Activated CD8-positive, alpha-beta memory T cell treated with anti-CD3 and anti-CD28 coated beads for 36 hours (primary cell): ENCODE data around the gene PRKCA. TPM values are rescaled to one million over a fixed set of nuclear protein-coding genes. Genes with fewer than 3 reads are reported as not detected.

Experiments used
- CTCF ChIA-PET: fragments of 350-600 bp; sonication (Branson Sonifier 250); formaldehyde crosslinking; loops from one replicate; lab custom pipeline; 2021; ENCODE audit warnings: antibody characterized with exemption; lab: Charles Lee
- POLR2A ChIA-PET: fragments of 350-600 bp; sonication (Branson Sonifier 250); formaldehyde crosslinking; loops from one replicate; lab custom pipeline; 2021; ENCODE audit warnings: antibody characterized with exemption; lab: Charles Lee
- total RNA-seq, 2 experiments: library from RNA; stranded (reverse); gene quantifications; one replicate each; pipeline ENCODE4 v1.2.3, GENCODE V29; 2021

PRKCA gene
- total RNA-seq, 2 experiments from 2014 or later = 70.3 to 73.4 TPM

DNA sequence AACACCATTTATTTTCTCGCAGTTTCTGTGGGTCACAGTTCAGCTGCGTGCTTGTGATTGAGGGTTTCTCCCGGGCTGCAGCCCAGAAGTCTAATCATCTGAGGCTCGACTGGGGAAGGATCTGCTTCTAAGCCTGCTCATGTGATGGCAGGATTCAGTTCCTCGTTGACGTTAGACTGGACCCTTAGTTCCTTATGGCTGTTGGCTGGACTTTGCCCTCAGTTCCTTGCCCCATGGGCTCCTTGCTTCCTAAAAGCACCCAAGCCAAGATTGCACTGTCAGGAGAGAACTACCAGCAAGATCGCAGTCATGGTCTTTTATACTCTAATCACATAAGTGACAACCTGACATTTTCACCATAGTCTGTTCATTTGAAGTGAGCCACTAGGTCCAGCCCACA, 250.0 kb downstream of the PRKCA start:
- POLR2A ChIA-PET = no interaction called here

DNA sequence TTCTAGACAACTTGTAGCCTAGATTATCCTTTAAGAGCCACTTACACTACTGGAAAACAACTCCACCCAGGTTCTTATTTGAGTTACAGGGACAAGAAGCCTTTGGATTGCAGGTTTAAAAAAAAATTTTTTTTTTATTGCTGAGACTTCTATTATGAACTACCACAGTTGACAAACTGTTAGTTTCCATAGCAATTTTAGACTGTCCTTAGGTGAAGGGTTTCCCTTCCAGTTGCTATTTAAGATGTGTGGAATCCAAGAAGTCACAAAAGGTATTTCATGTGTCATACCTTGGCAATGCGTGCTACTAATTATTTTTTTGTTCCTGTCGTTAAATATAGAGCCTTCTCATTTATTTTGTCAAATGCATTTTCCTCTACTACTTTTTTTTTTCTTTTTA, 253.2 kb downstream of the PRKCA start:
- POLR2A ChIA-PET = no interaction called here
- CTCF ChIA-PET = no interaction called here

More for the DNA sequence above, 250.0 kb downstream of the PRKCA start:
- CTCF ChIA-PET = no interaction called here

DNA sequence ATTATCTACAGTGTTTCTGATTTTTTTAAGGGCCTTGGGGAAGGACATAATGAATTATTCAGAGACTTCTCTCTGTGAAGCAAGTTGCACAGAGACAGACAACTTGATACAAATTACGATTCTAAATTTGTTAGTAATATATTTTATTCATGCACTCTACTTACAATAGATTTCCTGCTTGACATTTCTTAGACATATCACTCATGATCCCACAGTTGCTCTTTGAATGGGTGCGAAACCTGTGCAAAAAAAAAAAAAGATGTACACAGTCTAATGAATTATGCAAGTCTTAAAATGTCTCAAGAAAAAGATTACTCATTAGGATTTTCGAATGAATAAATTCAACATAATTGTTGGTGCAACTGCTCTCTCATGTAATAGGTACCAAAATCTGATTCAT, 254.8 kb downstream of the PRKCA start:
- CTCF ChIA-PET = no interaction called here
- POLR2A ChIA-PET = no interaction called here

- ChIA-PET POLR2A (no interaction called here), CTCF (no interaction called here)
Measured at GRCh38 chr17:66557886-66558285, 255.5 kb downstream of the PRKCA start.

DNA sequence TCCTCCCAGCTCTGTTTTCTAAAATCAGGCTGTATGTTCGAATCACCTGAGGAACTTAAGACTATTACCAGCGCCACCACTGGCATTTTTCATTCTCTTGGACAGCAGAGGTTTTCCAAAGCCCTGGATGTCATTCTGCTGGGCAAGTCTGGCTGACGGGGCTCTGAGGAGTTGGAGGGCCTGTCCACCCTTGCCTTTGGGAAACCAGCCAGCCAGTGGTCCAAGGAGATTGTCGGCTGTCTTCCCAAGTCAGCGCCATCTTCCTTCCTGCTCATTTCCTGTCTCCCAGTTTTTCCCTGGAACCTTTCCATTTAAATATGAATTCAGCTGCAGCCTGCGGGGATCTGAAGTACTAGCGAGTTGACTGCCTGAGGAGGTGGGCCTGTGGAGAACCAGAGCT, 258.3 kb downstream of the PRKCA start:
- ChIA-PET CTCF (no interaction called here), POLR2A (no interaction called here)

DNA sequence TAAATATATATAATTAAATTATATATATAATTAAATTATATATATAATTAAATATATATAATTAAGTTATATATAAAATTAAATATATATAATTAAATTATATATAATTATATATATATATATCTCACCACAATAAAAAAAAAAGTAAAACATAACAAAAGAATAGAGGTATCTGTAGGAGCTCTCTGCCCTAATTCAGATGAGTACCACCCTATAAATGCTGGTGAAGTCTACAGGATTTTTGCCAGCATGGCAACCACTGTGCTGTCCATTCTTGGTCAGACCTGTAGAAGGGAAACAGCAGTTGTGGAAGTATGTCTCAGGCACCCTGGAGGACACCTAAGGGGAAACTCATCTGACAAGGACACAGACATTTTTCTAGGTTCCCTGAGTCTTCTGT, 259.7 kb downstream of the PRKCA start:
- CTCF ChIA-PET = no interaction called here

DNA sequence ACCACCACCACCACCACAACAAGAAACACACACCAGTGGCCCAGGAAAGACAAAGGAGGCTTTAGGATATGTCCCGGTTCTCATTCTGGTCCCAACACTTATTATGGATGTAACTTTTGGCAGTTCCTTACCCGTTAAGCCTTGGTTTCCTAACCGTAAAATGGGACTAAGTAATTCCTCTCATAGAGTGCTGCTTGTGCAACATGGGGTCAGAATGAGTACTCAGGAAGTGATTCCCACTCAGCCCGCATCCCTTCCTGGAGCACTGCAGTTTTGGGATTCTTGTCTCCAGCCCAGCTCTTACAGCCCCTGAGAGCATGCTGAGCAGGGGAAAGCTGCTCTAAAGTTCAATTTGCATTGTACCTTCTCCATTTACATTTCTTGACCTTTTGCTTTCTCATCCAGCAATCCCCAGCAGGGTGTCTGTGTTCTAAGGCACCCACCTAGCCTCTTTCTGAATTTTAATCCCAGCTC, 262.6 kb downstream of the PRKCA start:
- ChIA-PET POLR2A (no interaction called here), CTCF (no interaction called here)

More for the DNA sequence above, 259.7 kb downstream of the PRKCA start:
- POLR2A ChIA-PET = no interaction called here

- ChIA-PET CTCF (interaction anchor here (0.6 to 1.4 kb wide), 10 partner anchors 8 to 312 kb away, joined by 3 to 4 read pairs (median 3); no protein-coding TSS in a partner anchor), POLR2A (no interaction called here)
Measured at GRCh38 chr17:66567234-66568170, 265.1 kb downstream of the PRKCA start.

- POLR2A ChIA-PET = no interaction called here
- CTCF ChIA-PET = no interaction called here
Measured at GRCh38 chr17:66569572-66569971, 267.2 kb downstream of the PRKCA start.

- ChIA-PET POLR2A (no interaction called here), CTCF (no interaction called here)
Measured at GRCh38 chr17:66570447-66571195, 268.2 kb downstream of the PRKCA start.

- ChIA-PET POLR2A (no interaction called here), CTCF (no interaction called here)
Measured at GRCh38 chr17:66571745-66572144, 269.3 kb downstream of the PRKCA start.

DNA sequence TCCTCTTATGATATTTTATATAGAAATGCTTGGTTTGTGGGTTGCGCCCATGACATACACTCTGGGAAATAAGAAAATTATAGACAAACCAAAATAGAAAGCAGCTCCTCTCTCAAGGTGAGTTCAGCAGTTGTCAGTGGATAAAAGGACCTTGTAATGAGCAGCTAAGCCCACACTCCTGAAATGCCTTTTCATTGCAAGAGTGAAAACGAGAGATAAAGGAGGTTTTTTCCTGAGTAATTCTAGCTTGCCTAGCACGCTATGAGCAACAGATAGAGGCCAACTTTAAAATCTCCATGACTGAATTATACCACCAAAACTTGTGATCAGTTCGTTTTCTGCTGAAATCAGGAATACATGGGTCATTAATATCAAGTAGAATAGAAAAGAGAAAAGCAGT, 270.7 kb downstream of the PRKCA start:
- ChIA-PET POLR2A (no interaction called here), CTCF (interaction anchor here (0.9 to 1.3 kb wide), 2 partner anchors 10 to 13 kb away, joined by 3 to 4 read pairs; no protein-coding TSS in a partner anchor)

DNA sequence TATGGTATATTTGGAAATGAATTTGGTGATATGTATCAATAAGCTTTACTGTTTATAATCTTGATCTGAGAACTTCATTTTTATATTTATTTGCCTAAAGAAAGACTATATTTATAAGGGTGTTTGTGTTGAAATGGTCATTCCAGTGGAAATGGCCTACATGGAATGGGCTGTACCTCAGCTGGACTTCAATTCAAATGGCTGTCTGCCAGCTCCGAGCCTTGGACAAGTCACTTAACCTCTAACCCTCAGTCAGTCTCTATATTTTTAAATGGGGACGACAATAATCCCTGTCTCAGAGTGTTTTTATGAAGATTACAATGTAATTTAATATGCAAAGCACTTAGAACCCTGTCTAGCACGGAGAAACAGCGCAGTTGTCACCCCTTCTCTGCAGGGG, 271.7 kb downstream of the PRKCA start:
- CTCF ChIA-PET = interaction anchor here (1.3 kb wide), 1 partner anchor 9 kb away, joined by 3 read pairs; no protein-coding TSS in a partner anchor
- POLR2A ChIA-PET = no interaction called here

- ChIA-PET CTCF (interaction anchor here (1.4 kb wide), 1 partner anchor 71 kb away, joined by 3 read pairs; no protein-coding TSS in a partner anchor), POLR2A (no interaction called here)
Measured at GRCh38 chr17:66576473-66576872, 274.1 kb downstream of the PRKCA start.

- ChIA-PET POLR2A (no interaction called here), CTCF (interaction anchor here (1.4 kb wide), 1 partner anchor 70 kb away, joined by 3 read pairs; no protein-coding TSS in a partner anchor)
Measured at GRCh38 chr17:66577041-66577440, 274.6 kb downstream of the PRKCA start.

- ChIA-PET POLR2A (no interaction called here), CTCF (interaction anchor here (1.1 kb wide), 1 partner anchor 12 kb away, joined by 3 read pairs; no protein-coding TSS in a partner anchor)
Measured at GRCh38 chr17:66578781-66579489, 276.5 kb downstream of the PRKCA start.

DNA sequence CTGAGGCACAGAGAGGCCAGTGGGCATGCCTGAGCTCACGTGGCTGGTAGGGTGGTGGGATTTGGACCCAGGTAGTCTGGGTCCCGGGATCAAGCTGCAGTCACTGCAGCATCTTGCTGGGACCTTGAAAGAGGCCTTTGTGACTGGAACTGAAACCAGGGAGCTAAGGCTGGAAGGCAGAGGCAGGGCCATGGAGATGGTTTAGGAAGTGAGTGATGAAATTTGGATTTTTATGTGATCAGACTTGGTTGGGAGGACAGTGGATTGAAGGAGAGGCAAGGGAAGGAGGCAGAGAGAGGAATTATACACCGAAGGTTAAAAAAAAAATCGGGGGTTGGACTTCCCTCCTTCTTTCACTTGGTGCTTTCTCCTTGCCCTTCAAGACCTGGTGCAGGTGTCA, 277.1 kb downstream of the PRKCA start:
- POLR2A ChIA-PET = no interaction called here

GRCh38 chr17:66580184-66580955, 278.0 kb downstream of the PRKCA start:
- ChIA-PET POLR2A (no interaction called here), CTCF (interaction anchor here (1.1 kb wide), 1 partner anchor 14 kb away, joined by 3 read pairs; no protein-coding TSS in a partner anchor)

More for the DNA sequence above, 277.1 kb downstream of the PRKCA start:
- CTCF ChIA-PET = interaction anchor here (1.1 kb wide), 1 partner anchor 13 kb away, joined by 3 read pairs; no protein-coding TSS in a partner anchor
